BLaER1 treated with 17β-estradiol and CSF1 and Interleukin-3, amounts not matched to agents 10 nM and 100 nM (cell line): ENCODE measurements around the gene PSAT1.
"Not testable (repeated sequence)": the region's sequence is repeated elsewhere in the genome, so short reads cannot be mapped to it uniquely, and the experiment has no call there.

ENCODE experiments used
- H3K27ac ChIP-seq, 11 experiments: shearing (Covaris generic); formaldehyde crosslinking; 2 replicates each; pipeline ENCODE4 v1.8.1; 2022
- H3K27me3 ChIP-seq, 11 experiments: shearing (Covaris generic); formaldehyde crosslinking; 2 replicates each; pipeline ENCODE4 v1.8.1; 2022
- H3K36me3 ChIP-seq, 11 experiments: shearing (Covaris generic); formaldehyde crosslinking; 2 replicates each; pipeline ENCODE4 v1.8.1; 2022
- H3K4me1 ChIP-seq, 10 experiments: shearing (Covaris generic); formaldehyde crosslinking; 2 replicates each; pipeline ENCODE4 v1.8.1; 2022
- H3K4me2 ChIP-seq, 11 experiments: shearing (Covaris generic); formaldehyde crosslinking; 2 replicates each; pipeline ENCODE4 v1.8.1; 2022
- H3K4me3 ChIP-seq, 10 experiments: shearing (Covaris generic); formaldehyde crosslinking; 2 replicates each; pipeline ENCODE4 v1.8.1; 2022
- H3K9ac ChIP-seq, 11 experiments: shearing (Covaris generic); formaldehyde crosslinking; 2 replicates each; pipeline ENCODE4 v1.8.1; 2022
- H3K9me3 ChIP-seq, 11 experiments: shearing (Covaris generic); formaldehyde crosslinking; replicated peaks in 1 of 11; 2 replicates each; pipeline ENCODE4 v1.8.1; 2022
- H4K20me1 ChIP-seq, 11 experiments: shearing (Covaris generic); formaldehyde crosslinking; 2 replicates each; pipeline ENCODE4 v1.8.1; 2022
- Cebpa-rat ChIP-seq, 11 experiments: shearing (Covaris generic); IDR thresholded peaks; 2 replicates each; pipeline ENCODE4 v1.8.1; 2022

Gene PSAT1

GRCh38 chr9:78272307-78272706, 24.6 kb upstream of the PSAT1 start:
- H3K9ac ChIP-seq: no peak overlapping the region
- no peaks in the 10 kb centered on the region for H3K9me3 ChIP-seq
- H3K27ac ChIP-seq: no peak overlapping the region
- no peak for TF ChIP-seq Cebpa-rat (IDR thresholded peaks at IDR 0.05)
- no peaks in the 10 kb centered on the region for H3K27me3 ChIP-seq
- no peak overlapping the region for H3K4me2 ChIP-seq
- H3K4me1 ChIP-seq: no peaks in the 10 kb centered on the region
- no peaks in the 10 kb centered on the region for H4K20me1 ChIP-seq
- H3K36me3 ChIP-seq: peaks cover 27 to 69% (median 57%) of the 10 kb centered on the region in 11 experiments
- H3K4me3 ChIP-seq: no peak overlapping the region

GRCh38 chr9:78273761-78274160, 23.2 kb upstream of the PSAT1 start:
- no peaks in the 10 kb centered on the region for H3K9me3 ChIP-seq
- no peak overlapping the region for H3K27ac ChIP-seq
- H3K4me2 ChIP-seq: no peak overlapping the region
- H4K20me1 ChIP-seq: no peaks in the 10 kb centered on the region
- no peaks in the 10 kb centered on the region for H3K27me3 ChIP-seq
- no peak for TF ChIP-seq Cebpa-rat (IDR thresholded peaks at IDR 0.05)
- no peaks in the 10 kb centered on the region for H3K4me1 ChIP-seq
- no peak overlapping the region for H3K4me3 ChIP-seq
- no peak overlapping the region for H3K9ac ChIP-seq
- H3K36me3 ChIP-seq: peaks cover 15 to 54% (median 43%) of the 10 kb centered on the region in 11 experiments

- no peak overlapping the region for H3K9ac ChIP-seq
- H3K4me3 ChIP-seq: no peak overlapping the region
Measured at GRCh38 chr9:78278177-78278777, 18.6 kb upstream of the PSAT1 start.

GRCh38 chr9:78278801-78279200, 18.1 kb upstream of the PSAT1 start:
- peaks cover 0 to 5% (median 0%) of the 10 kb centered on the region in 11 experiments; a peak in 6 of 22 replicates for H3K36me3 ChIP-seq
- no peak overlapping the region for H3K4me3 ChIP-seq
- peaks cover 0 to 12% (median 7%) of the 10 kb centered on the region in 10 experiments; a peak in 12 of 20 replicates for H3K4me1 ChIP-seq
- H3K9ac ChIP-seq: no peak overlapping the region
- H3K27ac ChIP-seq: no peak overlapping the region
- TF ChIP-seq Cebpa-rat (IDR thresholded peaks at IDR 0.05): no peak
- H4K20me1 ChIP-seq: no peaks in the 10 kb centered on the region
- no peak overlapping the region for H3K4me2 ChIP-seq
- peaks cover 0 to 14% (median 6%) of the 10 kb centered on the region in 11 experiments; a peak in 11 of 22 replicates for H3K9me3 ChIP-seq
- H3K27me3 ChIP-seq: no peaks in the 10 kb centered on the region

More at GRCh38 chr9:78278177-78278777, 18.6 kb upstream of the PSAT1 start:
- Histone ChIP-seq H3K27me3 (no peaks in the 10 kb centered on the region), H3K9me3 (peaks cover 0 to 9% (median 3%) of the 10 kb centered on the region in 11 experiments; a peak in 4 of 22 replicates), H4K20me1 (no peaks in the 10 kb centered on the region), H3K36me3 (peaks cover 0 to 10% (median 4%) of the 10 kb centered on the region in 11 experiments; a peak in 7 of 22 replicates), H3K4me2 (no peak overlapping the region), H3K27ac (no peak overlapping the region), H3K4me1 (peaks cover 0 to 12% (median 7%) of the 10 kb centered on the region in 10 experiments; a peak in 12 of 20 replicates)
- TF ChIP-seq Cebpa-rat (IDR thresholded peaks at IDR 0.05): no peak

- Histone ChIP-seq H3K9ac (peak overlapping the region in 1 of 11 experiments; percentile 4; a peak in 2 of 22 replicates), H3K4me3 (no peak overlapping the region), H4K20me1 (no peaks in the 10 kb centered on the region), H3K4me2 (peak overlapping the region in 7 of 11 experiments; percentile 10 to 48 (median 42); a peak in 11 of 22 replicates), H3K27me3 (no peaks in the 10 kb centered on the region), H3K4me1 (peaks cover 0 to 12% (median 7%) of the 10 kb centered on the region in 10 experiments; a peak in 12 of 20 replicates), H3K9me3 (peaks cover 0 to 21% (median 12%) of the 10 kb centered on the region in 11 experiments; a peak in 12 of 22 replicates), H3K36me3 (no peaks in the 10 kb centered on the region), H3K27ac (peak overlapping the region in 1 of 11 experiments; percentile 1; a peak in 1 of 22 replicates)
- TF ChIP-seq Cebpa-rat (IDR thresholded peaks at IDR 0.05): no peak
Measured at GRCh38 chr9:78280982-78281668, 15.8 kb upstream of the PSAT1 start.

- H3K4me3 ChIP-seq, H3K36me3 ChIP-seq: not testable (repeated sequence)
- peaks cover 0 to 16% (median 11%) of the 10 kb centered on the region in 10 experiments; a peak in 12 of 20 replicates for H3K4me1 ChIP-seq
Measured at GRCh38 chr9:78284181-78284580, 12.7 kb upstream of the PSAT1 start.

GRCh38 chr9:78286125-78286524, 10.8 kb upstream of the PSAT1 start:
- Histone ChIP-seq H3K4me2 (no peak overlapping the region), H3K36me3 (no peaks in the 10 kb centered on the region), H3K4me3 (no peak overlapping the region), H4K20me1 (no peaks in the 10 kb centered on the region), H3K27ac (no peak overlapping the region), H3K9me3 (peaks cover 0 to 21% (median 12%) of the 10 kb centered on the region in 11 experiments; a peak in 12 of 22 replicates), H3K4me1 (peaks cover 0 to 15% (median 9%) of the 10 kb centered on the region in 10 experiments; a peak in 15 of 20 replicates), H3K27me3 (no peaks in the 10 kb centered on the region), H3K9ac (no peak overlapping the region)
- TF ChIP-seq Cebpa-rat (IDR thresholded peaks at IDR 0.05): no peak

More at GRCh38 chr9:78284181-78284580, 12.7 kb upstream of the PSAT1 start:
- not testable (repeated sequence) for H3K27me3 ChIP-seq, H3K27ac ChIP-seq, H4K20me1 ChIP-seq, H3K9ac ChIP-seq, H3K4me2 ChIP-seq
- peaks cover 0 to 21% (median 12%) of the 10 kb centered on the region in 11 experiments; a peak in 12 of 22 replicates for H3K9me3 ChIP-seq

GRCh38 chr9:78286946-78287388, 10.0 kb upstream of the PSAT1 start:
- Histone ChIP-seq H3K36me3 (no peaks in the 10 kb centered on the region), H3K4me1 (peaks cover 0 to 19% (median 14%) of the 10 kb centered on the region in 10 experiments; a peak in 16 of 20 replicates), H3K27ac (no peak overlapping the region), H3K27me3 (no peaks in the 10 kb centered on the region), H3K9ac (no peak overlapping the region), H4K20me1 (no peaks in the 10 kb centered on the region), H3K4me2 (no peak overlapping the region), H3K9me3 (peaks cover 0 to 21% (median 12%) of the 10 kb centered on the region in 11 experiments; a peak in 12 of 22 replicates), H3K4me3 (no peak overlapping the region)
- no peak for TF ChIP-seq Cebpa-rat (IDR thresholded peaks at IDR 0.05)

- H3K27ac ChIP-seq: no peak overlapping the region
- H3K27me3 ChIP-seq: no peaks in the 10 kb centered on the region
- no peaks in the 10 kb centered on the region for H3K36me3 ChIP-seq
- peak overlapping the region in 3 of 11 experiments; percentile 0 to 18 (median 17); a peak in 3 of 22 replicates for H3K4me2 ChIP-seq
- no peak overlapping the region for H3K9ac ChIP-seq
- no peaks in the 10 kb centered on the region for H4K20me1 ChIP-seq
- H3K4me1 ChIP-seq: peaks cover 0 to 30% (median 24%) of the 10 kb centered on the region in 10 experiments; a peak in 16 of 20 replicates
- no peak for TF ChIP-seq Cebpa-rat (IDR thresholded peaks at IDR 0.05)
- H3K9me3 ChIP-seq: peaks cover 0 to 13% (median 9%) of the 10 kb centered on the region in 11 experiments; a peak in 12 of 22 replicates
- H3K4me3 ChIP-seq: no peak overlapping the region
Measured at GRCh38 chr9:78288214-78288892, 8.6 kb upstream of the PSAT1 start.
